ENCODE measurements around the gene WSCD1. TPM values are rescaled to one million over a fixed set of nuclear protein-coding genes. Genes with fewer than 3 reads are reported as not detected.

Gene WSCD1
- total RNA-seq, 1 experiment from 2014 or later = 0.45 TPM

GRCh38 chr17:6135996-6136395 lies 65.8 kb downstream of the WSCD1 start:
- no peaks in the 10 kb centered on the region for H3K4me1 Mint-ChIP-seq (ENCODE audit: low read depth, unreplicated experiment)
- intact Hi-C loops (cut with micrococcal nuclease; ENCODE audit: unreplicated experiment) = no loop called here
- no peak overlapping the region for H3K4me3 Mint-ChIP-seq (ENCODE audit: low read depth, unreplicated experiment)
- CTCF ChIA-PET = interaction anchor here (0.6 kb wide), 1 partner anchor 178 kb away, joined by 3 read pairs; no protein-coding TSS in a partner anchor
- DNase-seq = no peak
- no peak for TF ChIP-seq CTCF (IDR thresholded peaks at IDR 0.05; ENCODE audit: unreplicated experiment)
- no peak overlapping the region for H3K27ac Mint-ChIP-seq (ENCODE audit: unreplicated experiment)
- no peaks in the 10 kb centered on the region for H3K36me3 Mint-ChIP-seq (ENCODE audit: insufficient read depth, unreplicated experiment)
- no TSS peak for BruUV-seq (replicated peaks)
- H3K9me3 Mint-ChIP-seq (ENCODE audit: low read depth, unreplicated experiment) = no peaks in the 10 kb centered on the region
- peaks cover 66% of the 10 kb centered on the region for H3K27me3 Mint-ChIP-seq (ENCODE audit: unreplicated experiment)

- no TSS peak for BruUV-seq (replicated peaks)
- CTCF ChIA-PET = no interaction called here
- Mint-ChIP-seq H3K27me3 (ENCODE audit: unreplicated experiment) (peaks cover 67% of the 10 kb centered on the region), H3K36me3 (ENCODE audit: insufficient read depth, unreplicated experiment) (no peaks in the 10 kb centered on the region), H3K9me3 (ENCODE audit: low read depth, unreplicated experiment) (no peaks in the 10 kb centered on the region), H3K27ac (ENCODE audit: unreplicated experiment) (no peak overlapping the region), H3K4me1 (ENCODE audit: low read depth, unreplicated experiment) (no peaks in the 10 kb centered on the region), H3K4me3 (ENCODE audit: low read depth, unreplicated experiment) (no peak overlapping the region)
- DNase-seq = no peak
- intact Hi-C loops (cut with micrococcal nuclease; ENCODE audit: unreplicated experiment) = no loop called here
- TF ChIP-seq CTCF (IDR thresholded peaks at IDR 0.05; ENCODE audit: unreplicated experiment) = no peak
These were observed 67.7 kb downstream of the WSCD1 start for GRCh38 chr17:6137716-6138502.

GRCh38 chr17:6138761-6139446 lies 68.7 kb downstream of the WSCD1 start:
- no peak for TF ChIP-seq CTCF (IDR thresholded peaks at IDR 0.05; ENCODE audit: unreplicated experiment)
- peaks cover 67% of the 10 kb centered on the region for H3K27me3 Mint-ChIP-seq (ENCODE audit: unreplicated experiment)
- H3K4me1 Mint-ChIP-seq (ENCODE audit: low read depth, unreplicated experiment) = no peaks in the 10 kb centered on the region
- CTCF ChIA-PET = no interaction called here
- H3K27ac Mint-ChIP-seq (ENCODE audit: unreplicated experiment) = no peak overlapping the region
- intact Hi-C loops (cut with micrococcal nuclease; ENCODE audit: unreplicated experiment) = no loop called here
- H3K9me3 Mint-ChIP-seq (ENCODE audit: low read depth, unreplicated experiment) = no peaks in the 10 kb centered on the region
- no peaks in the 10 kb centered on the region for H3K36me3 Mint-ChIP-seq (ENCODE audit: insufficient read depth, unreplicated experiment)
- H3K4me3 Mint-ChIP-seq (ENCODE audit: low read depth, unreplicated experiment) = no peak overlapping the region
- BruUV-seq (replicated peaks) = no TSS peak
- no peak for DNase-seq

DNA sequence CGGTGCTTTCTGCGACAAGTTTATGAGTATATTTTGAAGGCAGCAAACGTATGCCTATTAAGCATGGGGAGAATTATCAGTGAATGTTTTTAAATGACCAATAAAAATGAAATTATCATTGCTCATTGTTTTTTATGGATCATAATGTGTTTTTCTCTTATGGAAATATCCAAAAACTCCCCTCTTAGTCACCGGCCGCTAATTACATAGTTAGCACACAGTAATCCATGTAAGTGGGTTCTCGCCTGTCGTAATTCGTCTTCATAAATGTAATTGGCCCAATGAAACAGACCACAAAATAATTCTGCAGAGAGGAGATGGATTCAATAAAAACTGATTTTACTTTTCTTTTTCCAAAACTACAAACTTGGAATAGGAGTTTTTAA lies 69.3 kb downstream of the WSCD1 start:
- Mint-ChIP-seq H3K4me1 (ENCODE audit: low read depth, unreplicated experiment) (no peaks in the 10 kb centered on the region), H3K4me3 (ENCODE audit: low read depth, unreplicated experiment) (no peak overlapping the region), H3K36me3 (ENCODE audit: insufficient read depth, unreplicated experiment) (no peaks in the 10 kb centered on the region), H3K9me3 (ENCODE audit: low read depth, unreplicated experiment) (no peaks in the 10 kb centered on the region), H3K27ac (ENCODE audit: unreplicated experiment) (no peak overlapping the region), H3K27me3 (ENCODE audit: unreplicated experiment) (peaks cover 67% of the 10 kb centered on the region)
- no TSS peak for BruUV-seq (replicated peaks)
- intact Hi-C loops (cut with micrococcal nuclease; ENCODE audit: unreplicated experiment) = no loop called here
- DNase-seq = no peak
- CTCF ChIA-PET = no interaction called here
- TF ChIP-seq CTCF (IDR thresholded peaks at IDR 0.05; ENCODE audit: unreplicated experiment) = no peak

All from Calu3 (cell line).